ENCODE data around the gene SLC13A5.

SLC13A5 gene

DNA sequence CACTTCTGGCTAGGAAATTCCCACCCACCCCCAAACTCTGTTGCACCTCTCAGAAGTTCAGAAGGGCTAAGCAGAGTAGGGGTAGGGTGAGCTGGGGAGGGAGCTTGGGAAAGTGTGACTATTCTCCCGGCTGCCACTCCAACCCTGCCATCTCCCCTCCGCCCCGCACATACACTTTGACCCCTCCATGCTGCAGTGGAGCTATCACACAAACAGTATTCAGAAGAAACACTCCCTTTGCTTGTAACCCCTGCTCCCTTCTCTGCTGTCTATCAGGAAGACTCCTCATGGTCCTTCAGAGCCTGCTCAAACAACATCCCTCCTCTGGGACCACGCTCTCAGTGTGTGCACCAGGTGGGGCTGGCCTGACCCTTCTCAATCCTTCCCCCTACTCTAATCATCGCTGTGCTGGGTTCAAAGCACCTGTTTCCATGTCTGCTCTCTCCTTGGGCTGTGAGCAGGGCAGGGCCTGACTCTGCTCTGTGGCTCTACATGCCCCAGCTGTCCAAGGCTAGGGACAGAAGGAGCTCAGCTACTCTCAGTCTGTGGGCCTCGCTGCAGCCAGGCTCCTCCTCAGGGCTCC is 8.6 kb downstream of the SLC13A5 start:
- peaks cover 80% of the 10 kb centered on the region for H3K27me3 ChIP-seq
- no peak for TF ChIP-seq CTCF (IDR thresholded peaks at IDR 0.05)
- H3K4me1 ChIP-seq (ENCODE audit: control insufficient read depth in 1 of 2, insufficient read depth in 1 of 2, low read depth in 1 of 2, low read length in 1 of 2): no peaks in the 10 kb centered on the region
- H3K9me3 ChIP-seq: no peaks in the 10 kb centered on the region
- H3K36me3 ChIP-seq: no peaks in the 10 kb centered on the region
- H3K4me3 ChIP-seq (ENCODE audit: low read depth in 1 of 2, low read length in 1 of 2): no peak overlapping the region
- no peak overlapping the region for H3K27ac ChIP-seq

- no peak overlapping the region for H3K4me3 ChIP-seq (ENCODE audit: low read depth in 1 of 2, low read length in 1 of 2)
- no peak overlapping the region for H3K27ac ChIP-seq
- no peaks in the 10 kb centered on the region for H3K4me1 ChIP-seq (ENCODE audit: control insufficient read depth in 1 of 2, insufficient read depth in 1 of 2, low read depth in 1 of 2, low read length in 1 of 2)
- H3K27me3 ChIP-seq: peaks cover 75% of the 10 kb centered on the region
- TF ChIP-seq CTCF (IDR thresholded peaks at IDR 0.05): no peak
- no peaks in the 10 kb centered on the region for H3K9me3 ChIP-seq
- no peaks in the 10 kb centered on the region for H3K36me3 ChIP-seq
These were observed 9.4 kb downstream of the SLC13A5 start for GRCh38 chr17:6703751-6704150.

GRCh38 chr17:6702567-6703215 is 10.5 kb downstream of the SLC13A5 start:
- H3K27ac ChIP-seq: no peak overlapping the region
- H3K36me3 ChIP-seq: no peaks in the 10 kb centered on the region
- H3K4me3 ChIP-seq (ENCODE audit: low read depth in 1 of 2, low read length in 1 of 2): no peak overlapping the region
- H3K27me3 ChIP-seq: peaks cover 65% of the 10 kb centered on the region
- no peak for TF ChIP-seq CTCF (IDR thresholded peaks at IDR 0.05)
- no peaks in the 10 kb centered on the region for H3K9me3 ChIP-seq
- H3K4me1 ChIP-seq (ENCODE audit: control insufficient read depth in 1 of 2, insufficient read depth in 1 of 2, low read depth in 1 of 2, low read length in 1 of 2): no peaks in the 10 kb centered on the region

DNA sequence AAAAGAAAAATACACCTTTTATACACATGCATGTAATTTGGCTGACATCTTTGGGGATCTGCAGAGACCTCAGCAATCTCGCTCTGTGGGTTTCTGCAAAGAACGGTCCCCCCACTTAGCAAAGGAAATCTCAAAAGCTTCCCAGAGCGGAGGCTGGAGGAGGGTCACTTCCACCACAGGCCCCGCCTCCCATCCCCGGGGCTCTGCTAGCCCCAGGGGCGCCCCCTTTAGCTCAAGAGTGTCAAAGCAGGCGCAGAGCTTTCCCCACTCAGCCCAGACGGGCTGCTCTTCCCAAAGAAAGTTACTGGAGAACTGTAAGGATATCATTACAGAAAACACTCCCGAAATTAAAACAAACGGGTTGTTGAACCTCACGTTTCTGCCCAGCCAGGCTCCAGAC is 11.4 kb downstream of the SLC13A5 start:
- Histone ChIP-seq H3K27me3 (peaks cover 64% of the 10 kb centered on the region), H3K27ac (no peak overlapping the region), H3K4me1 (ENCODE audit: control insufficient read depth in 1 of 2, insufficient read depth in 1 of 2, low read depth in 1 of 2, low read length in 1 of 2) (no peaks in the 10 kb centered on the region), H3K9me3 (no peaks in the 10 kb centered on the region), H3K36me3 (no peaks in the 10 kb centered on the region), H3K4me3 (ENCODE audit: low read depth in 1 of 2, low read length in 1 of 2) (no peak overlapping the region)
- no peak for TF ChIP-seq CTCF (IDR thresholded peaks at IDR 0.05)

DNA sequence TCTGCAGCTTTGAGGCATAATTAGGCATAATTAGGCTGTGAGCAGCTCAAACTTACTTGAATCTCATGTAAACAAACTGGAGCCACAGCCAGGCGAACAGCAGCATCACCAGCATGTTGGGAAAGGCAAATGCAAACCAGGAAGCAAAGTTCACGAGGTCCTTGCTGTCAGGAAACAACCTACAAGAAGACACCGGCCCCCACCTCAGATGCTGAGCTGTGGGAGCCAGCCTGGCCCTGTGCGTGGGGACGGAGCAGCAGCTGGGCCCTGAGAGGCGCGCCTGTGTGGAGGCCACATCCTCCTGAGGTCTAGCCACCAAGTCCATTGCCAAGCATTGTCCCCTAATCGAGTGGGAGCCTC is 12.2 kb downstream of the SLC13A5 start:
- Histone ChIP-seq H3K4me1 (ENCODE audit: control insufficient read depth in 1 of 2, insufficient read depth in 1 of 2, low read depth in 1 of 2, low read length in 1 of 2) (no peaks in the 10 kb centered on the region), H3K27me3 (peaks cover 65% of the 10 kb centered on the region), H3K27ac (no peak overlapping the region), H3K36me3 (no peaks in the 10 kb centered on the region), H3K9me3 (no peaks in the 10 kb centered on the region), H3K4me3 (ENCODE audit: low read depth in 1 of 2, low read length in 1 of 2) (no peak overlapping the region)
- no peak for TF ChIP-seq CTCF (IDR thresholded peaks at IDR 0.05)

All from neutrophil (primary cell).